DMS53 treated with DMSO at 0.1 percent for 48 hours (cell line): ENCODE data around the gene HSD17B1.
"Not testable (repeated sequence)": the region's sequence is repeated elsewhere in the genome, so short reads cannot be mapped to it uniquely, and the experiment has no call there.

Experiments
- DNase-seq: peaks from one replicate; lab custom pipeline; 2025; ENCODE audit not compliant: unreplicated experiment; lab: John Stamatoyannopoulos, UW

Gene HSD17B1, protein sequence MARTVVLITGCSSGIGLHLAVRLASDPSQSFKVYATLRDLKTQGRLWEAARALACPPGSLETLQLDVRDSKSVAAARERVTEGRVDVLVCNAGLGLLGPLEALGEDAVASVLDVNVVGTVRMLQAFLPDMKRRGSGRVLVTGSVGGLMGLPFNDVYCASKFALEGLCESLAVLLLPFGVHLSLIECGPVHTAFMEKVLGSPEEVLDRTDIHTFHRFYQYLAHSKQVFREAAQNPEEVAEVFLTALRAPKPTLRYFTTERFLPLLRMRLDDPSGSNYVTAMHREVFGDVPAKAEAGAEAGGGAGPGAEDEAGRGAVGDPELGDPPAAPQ

DNA sequence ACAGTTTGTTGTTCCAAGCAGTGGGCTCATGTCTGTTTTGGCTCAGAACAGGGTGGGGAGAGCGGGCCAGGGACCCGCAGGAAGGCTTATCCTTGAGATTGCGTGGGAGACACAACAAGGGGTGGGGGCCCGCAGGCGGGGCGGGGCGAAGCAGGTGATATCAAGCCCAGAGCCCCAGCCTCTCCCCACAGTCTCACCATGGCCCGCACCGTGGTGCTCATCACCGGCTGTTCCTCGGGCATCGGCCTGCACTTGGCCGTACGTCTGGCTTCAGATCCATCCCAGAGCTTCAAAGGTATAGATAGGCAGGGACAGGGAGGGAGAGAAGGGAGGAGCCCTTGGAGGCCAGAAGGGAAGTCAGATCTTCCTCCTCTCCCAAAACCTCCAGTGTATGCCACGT, at the start of gene HSD17B1:
TSS of gene HSD17B1 (plus strand) at position 188 of the 400 bp plus-strand sequence. CDS start at position 199, 11 bp downstream.
- not testable (repeated sequence) for DNase-seq

DNA sequence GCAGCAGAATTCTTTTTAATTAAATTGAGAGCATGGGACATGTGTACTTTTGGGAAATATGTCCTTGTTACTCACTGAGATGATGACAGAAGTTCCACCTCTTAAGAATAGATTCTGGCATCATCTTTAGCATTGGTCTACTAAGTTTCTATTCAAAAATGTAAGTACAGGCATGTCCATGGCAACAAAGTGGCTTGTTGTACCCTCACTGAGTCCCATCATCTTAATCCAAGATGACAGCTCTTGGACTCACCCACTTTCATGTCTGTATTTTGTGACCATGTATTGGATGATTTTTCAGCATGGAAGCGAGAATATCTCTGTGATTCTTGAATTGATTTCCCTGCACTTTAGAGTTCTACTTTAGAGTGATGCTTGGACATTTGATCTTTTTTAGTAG, 49.8 kb upstream of the HSD17B1 start:
- DNase-seq, result no peak

DNA sequence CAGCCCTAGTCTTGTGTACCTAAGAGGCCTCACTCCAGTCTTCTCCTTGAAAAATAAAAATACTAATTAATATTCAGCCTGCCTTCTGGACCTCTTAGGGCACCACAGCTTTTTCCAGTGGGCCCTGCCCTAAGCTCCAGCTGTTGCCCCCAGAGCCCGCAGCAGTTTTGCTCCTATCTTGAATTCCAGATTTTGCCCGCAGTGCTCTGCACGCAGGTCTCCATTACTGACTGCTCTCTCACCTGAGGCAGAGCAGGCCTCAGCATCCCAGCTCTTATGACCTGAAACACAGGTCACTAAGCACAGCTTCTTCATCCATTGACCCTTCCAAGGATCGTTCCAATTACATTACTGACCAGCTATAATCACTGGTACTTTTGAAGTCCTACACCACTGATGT, 45.1 kb upstream of the HSD17B1 start:
- DNase-seq, result no peak

DNA sequence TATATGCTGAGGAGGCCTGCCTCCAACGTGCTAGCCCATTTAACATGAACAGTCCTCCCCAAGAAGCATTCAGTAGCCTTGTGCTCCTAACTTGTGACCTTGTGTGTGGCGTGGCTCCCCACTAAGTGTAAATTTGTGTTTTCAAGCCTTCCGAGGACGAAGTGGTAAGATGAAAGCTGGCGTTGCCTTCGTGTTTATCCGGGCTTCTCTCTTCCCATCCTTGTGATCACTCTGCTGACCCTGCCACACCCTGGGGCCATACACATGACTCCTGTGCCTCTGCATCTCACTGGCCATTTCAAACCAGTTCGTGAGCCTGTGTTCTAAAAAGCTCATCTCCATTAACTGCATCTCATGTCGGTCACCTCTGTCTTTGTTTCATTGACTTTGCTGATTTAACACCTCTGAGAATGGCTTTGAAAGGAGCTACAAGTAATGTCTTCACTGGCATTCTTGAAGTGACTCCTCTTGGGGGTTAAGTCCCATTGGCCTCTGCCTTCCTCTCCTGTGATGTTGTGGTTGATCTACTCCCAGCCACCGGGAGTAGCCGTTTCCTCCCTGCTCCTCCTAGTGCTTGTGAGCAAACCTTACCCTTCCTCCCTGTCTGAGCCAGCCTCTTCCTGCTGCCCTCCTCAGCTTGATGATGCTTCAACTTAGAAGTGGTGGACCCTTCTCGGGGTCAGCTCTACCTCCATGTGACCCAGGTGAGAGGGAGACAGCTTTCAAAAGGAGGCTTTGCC, 44.1 kb upstream of the HSD17B1 start:
- no peak for DNase-seq

DNA sequence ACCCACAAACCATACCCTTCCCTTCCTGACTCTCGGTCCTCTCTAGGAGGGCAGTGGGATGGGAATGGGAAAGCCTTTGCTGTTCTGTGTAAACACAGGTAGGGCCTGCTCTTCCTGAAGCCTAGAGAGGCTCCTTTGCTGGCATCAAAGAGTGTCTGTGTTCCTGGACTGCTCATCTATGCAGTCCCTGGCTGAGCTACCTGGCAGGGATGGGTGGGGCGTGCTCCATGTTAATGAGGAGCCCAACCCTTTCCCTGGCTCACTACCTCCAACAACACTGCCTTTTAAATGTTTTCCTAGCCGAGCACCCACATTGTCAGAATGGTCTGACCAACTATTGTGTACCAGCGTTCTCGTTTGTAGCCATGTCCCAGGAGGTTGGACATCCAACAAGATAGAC, 43.3 kb upstream of the HSD17B1 start:
- no peak for DNase-seq

DNA sequence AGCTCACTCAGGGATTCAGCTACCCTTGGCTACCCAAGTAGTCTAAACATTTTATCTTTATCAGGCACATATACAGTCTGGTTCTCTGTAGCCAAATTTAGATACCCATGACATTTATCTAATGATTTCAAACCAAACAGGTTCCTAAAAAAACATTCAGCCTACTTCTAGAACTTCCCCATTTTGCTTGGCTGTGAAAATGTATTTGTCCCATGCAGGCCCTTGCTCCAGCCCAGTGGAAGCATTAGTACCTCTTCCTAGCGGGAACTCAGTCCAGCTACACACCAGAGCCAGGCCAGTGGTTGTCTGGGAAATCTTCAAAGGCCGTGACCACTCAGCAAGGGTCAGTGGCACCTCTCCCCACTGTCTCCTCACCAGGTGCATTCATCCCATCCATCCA, 42.9 kb upstream of the HSD17B1 start:
- DNase-seq, result no peak

DNA sequence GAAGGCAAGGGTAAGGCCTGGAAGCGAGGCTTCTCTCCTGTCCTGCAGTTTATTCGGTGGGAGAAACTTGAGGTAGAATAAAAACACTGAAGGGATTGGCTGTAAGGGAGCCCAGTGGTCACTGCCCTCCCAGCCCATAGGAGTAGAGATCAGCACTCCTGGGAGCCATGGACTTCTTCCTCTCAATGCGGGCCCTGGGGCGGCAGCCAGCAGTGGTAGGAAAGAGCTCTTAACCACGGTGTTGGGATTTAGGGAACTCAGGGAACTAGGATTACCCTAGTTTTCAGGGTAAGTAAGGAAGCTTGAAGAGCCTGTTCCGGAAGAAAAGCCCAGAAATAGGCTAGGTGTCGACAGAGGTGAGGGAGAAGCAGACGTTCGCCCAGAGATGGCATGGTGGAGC, 40.5 kb upstream of the HSD17B1 start:
- DNase-seq, result no peak

DNA sequence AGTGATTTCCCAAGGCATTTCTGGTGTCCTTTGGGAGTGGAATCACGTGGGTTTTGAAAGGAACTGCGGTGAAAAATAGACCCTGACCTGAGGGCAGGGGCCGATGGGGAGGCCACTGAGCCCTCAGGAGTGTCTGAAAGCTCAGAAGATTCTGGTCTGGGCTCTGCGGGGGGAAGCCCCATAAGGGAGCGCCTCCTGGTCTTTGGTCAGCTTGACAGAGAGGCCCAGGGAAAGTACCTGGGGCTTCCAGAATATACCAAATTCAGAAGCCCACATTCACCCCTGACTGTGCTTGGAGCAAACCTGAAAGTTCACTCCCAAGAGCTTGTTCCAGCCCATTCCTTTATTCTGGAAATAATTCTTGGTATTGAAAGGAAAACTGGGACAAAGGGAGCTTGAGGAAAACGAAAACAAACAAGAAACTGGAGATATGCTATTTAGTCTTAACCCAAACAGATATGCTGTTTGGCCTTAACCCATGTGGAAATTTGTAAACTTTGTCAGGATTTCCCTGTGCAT, 39.9 kb upstream of the HSD17B1 start:
- no peak for DNase-seq

DNA sequence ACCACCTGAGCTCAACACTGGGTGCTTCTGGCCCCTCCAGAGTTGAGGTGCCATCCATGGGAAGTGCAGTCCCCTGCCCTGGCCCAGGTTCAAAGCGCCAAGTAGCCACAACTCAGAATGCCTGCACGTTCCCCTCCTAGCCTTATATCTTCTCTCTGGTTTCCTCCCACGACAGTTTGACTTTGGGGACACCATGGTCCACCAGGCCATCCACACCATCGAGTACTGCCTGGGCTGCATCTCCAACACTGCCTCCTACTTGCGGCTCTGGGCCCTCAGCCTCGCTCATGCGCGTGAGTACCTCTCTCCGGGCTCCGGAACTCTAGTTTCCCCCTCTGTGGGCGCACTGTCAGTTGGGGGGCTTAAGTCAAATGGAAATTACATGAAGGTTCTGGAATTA, 39.0 kb upstream of the HSD17B1 start:
- no peak for DNase-seq

DNA sequence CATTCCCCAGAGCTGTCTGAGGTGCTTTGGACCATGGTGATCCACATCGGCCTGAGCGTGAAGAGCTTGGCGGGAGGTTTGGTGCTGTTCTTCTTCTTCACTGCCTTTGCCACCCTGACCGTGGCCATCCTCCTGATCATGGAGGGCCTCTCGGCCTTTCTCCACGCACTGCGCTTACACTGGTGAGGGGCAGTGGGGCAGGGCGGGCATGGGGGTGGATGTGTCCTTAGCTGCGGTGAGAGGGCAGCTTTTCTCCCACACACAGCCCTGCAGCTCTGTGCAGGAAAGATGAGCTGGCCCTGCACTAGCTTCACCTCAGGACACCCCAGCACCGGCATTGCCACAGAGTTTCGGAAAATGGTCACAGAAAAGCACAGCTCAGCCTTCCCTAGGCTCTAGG, 38.4 kb upstream of the HSD17B1 start:
- DNase-seq, result no peak

DNA sequence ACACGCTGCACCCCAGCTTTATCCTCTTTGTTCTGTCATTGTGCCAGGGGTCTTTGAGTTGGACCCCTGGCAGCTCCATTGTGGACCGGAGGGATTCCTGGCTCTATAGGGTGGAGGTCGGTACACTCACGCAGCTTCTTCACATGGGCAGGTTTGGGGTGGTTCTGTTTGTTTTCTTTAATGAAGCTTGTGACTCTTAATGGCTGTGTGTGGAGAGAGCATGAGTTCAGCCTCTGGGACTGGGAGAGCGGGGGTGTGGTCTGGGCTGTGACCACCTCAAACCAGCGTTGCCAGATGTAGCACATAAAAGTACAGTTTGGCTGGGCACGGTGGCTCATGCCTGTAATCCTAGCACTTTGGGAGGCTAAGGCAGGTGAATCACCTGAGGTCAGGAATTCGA, 37.9 kb upstream of the HSD17B1 start:
- DNase-seq, result no peak

DNA sequence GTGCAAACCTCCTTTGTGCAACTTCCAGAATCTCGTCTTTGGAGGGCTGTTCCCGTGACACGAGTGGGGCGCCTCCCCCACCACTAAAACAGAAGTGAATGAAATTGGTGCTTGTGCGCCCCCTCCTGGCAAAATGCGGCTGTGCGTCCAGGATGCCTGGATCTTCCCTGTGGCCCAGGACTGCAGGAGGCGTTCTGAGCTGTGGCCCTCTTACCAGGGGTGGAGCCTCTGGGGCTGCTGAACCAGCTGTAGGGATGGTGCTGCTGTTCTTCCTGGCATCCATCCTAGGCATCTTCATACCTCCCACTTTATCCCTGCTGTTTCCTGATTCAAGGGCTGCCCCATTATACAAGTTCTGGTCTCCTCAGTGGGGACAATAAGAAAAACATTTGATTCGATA, 35.2 kb upstream of the HSD17B1 start:
- peak; percentile 80 for DNase-seq

DNA sequence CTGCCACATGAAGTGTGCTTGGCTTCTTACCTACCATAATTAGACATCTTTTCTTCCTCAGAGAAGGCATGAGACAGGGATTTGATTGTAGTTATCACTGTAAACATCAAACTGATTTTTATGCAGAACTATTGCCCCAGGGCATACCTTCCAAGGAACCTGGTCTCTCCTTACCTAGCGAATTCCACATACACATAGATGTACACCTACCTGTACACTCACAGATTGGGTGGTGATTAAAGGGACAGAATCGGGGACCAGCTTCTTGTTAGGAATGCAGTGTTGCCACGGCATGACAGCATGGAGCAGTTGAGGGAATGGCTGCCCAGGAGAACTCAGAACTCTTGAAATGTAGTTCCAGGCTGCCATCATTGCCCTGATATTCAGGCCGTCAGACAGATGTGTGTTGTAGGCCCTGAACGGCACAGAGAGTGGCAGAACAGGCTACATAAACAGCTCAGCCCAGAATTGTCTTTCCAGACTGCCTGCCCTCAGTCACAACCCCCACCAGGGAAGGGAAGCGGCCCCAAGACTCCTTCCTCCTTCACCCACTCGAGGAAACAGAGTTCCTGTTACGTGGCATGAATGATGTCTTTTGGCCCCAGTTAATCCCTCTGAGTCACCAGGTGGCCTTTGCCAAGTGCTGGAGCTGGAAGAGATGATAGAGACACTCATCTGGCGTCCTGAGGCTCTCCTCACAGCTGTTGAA, 34.5 kb upstream of the HSD17B1 start:
- no peak for DNase-seq

DNA sequence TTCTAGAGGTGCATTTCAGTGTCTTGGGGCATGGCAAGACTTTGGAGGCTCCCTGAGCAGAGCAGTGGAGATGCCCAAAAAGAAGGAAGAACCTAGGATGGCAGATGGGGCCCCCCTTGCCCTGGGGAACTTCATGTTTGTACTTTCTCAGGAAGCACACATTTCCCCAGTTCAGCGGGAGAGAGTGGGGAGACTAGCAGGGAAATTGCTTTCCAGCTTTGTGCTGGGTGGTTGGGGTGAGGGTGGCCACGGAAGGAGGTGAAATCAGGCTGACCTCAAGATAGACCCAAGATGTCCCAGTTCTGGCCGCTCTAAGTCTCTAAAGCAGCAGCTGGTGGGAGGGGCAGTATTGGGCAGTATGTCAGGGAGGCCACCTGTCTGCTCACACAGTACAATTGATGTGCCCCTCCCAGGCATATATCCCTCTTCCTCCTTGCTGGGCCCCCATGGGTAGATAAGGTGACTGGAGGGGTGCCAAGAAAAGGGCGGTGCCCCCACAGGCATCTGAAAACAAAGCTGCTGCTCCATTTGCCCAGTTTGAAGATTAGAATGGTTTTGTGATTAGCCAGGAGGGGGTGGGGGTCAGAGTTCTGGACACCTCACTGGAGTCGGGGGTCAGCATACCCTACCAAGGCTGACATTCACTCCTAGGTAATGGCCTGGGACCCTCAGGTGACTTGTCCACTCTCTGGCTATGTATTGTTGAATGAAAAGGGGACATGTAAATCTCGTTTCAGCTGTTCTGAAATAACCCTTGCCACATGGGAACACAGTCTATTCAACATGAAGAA, 33.8 kb upstream of the HSD17B1 start:
- no peak for DNase-seq

DNA sequence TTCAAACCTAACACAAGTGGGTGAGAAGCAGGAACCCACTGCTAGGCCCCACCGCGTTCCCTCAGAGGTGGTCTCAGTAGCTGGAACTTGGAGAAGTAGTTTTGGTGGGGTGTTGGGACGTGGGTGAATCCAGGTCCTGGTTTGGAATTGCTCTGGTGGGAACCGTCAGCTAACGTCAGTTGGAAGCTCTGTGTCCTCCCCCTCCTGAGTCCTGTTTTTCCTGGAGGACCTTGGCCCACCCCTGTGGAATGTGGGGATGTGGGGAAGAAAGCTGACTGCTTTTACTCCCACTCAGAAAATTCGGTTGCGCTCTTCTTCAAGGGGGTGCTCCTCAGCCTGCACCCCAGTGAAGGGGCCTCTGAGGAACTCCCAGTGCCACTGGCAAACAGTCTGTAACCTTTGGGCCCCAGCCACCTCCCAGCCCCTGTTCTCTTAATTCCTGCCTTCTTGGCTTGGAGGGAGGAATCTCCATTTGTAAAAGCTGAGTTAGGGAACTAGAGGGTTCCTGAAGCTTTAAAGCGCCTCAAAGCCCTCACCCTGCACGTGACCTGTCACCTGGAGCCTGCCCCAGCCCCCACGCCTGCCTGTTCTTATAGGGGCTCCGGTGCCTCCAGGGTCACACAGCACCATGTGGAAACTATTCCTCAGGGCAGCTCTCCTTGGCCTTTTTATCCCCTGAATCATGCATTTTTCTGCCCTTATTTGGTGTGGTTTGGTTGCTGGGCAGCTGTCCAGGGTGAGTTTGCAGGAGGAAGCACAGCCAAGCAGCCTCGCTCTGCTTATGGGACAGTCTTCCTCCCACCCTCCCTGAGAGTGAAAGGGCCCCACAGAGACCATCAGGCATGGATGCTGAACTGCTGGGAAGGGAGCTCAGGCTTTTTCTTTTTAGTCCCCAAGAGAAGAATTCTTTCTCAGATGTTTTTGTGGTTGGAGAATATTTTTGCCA, 32.9 kb upstream of the HSD17B1 start:
- DNase-seq, result no peak

DNA sequence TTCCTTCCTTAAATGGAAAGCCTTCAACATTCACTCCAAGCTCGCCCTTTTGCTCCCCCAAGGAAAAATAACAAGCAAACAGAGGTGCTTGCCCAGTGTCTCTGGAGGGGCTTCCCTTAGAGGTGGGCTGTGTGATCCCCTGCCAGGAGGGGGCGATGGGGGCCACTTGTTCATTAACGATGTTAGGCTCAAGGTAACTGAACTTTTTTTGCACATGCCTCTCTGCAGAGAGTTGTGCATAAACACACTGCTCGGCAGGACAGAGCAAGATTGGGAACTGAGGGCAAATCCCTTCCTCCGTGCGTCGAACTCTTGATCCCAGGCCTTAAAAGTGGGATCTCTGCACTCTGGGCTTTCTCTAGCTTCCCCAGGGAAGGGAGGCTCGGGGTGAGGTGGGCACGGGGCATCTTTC, 32.2 kb upstream of the HSD17B1 start:
- no peak for DNase-seq

DNA sequence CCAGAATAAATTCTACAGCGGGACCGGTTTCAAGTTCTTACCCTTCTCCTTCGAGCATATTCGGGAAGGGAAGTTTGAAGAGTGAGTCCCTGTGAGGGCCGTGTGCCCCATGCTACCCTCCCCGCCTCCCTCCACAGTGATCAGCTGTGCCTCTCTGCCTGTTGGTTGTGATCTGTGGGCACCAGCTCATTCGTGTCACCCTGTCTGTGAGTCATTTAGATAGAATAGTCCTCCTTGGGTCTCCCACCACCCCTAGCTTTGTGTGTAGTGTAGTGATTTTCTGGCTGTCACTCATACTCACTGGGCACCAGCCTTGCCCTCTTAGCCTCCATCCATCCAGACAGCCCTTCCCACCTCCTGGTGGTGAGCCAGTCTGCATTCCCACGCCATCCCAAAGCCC, 31.7 kb upstream of the HSD17B1 start:
- DNase-seq, result no peak

DNA sequence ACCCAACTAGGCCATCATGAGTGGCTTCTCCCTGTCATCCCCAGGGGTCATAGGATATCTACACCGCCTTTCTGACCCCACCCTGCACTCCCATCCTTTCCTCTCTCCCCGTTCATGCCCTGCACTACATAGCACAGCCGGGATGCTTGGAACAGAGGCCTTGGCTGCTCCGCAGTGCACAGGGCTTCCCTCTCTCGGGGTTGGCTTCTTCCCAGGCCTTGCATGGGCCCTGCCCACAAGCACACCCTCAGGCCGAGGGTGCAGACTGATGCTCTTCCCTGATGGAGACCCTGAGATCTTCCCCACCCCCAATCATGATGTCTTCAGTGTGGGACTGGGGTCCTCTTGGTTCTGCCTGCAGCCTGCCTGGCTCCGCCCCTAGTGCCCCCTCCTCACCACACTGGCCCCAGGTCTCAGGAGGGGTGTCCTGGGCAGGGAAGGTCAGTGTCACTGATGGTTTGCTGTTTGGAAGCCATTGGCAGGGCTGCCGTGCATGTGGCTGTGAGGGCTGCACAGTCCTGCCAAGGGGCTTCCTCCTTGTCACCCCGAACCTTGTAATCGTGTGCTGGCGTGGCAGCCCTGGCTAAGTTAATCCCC, 31.0 kb upstream of the HSD17B1 start:
- no peak for DNase-seq

DNA sequence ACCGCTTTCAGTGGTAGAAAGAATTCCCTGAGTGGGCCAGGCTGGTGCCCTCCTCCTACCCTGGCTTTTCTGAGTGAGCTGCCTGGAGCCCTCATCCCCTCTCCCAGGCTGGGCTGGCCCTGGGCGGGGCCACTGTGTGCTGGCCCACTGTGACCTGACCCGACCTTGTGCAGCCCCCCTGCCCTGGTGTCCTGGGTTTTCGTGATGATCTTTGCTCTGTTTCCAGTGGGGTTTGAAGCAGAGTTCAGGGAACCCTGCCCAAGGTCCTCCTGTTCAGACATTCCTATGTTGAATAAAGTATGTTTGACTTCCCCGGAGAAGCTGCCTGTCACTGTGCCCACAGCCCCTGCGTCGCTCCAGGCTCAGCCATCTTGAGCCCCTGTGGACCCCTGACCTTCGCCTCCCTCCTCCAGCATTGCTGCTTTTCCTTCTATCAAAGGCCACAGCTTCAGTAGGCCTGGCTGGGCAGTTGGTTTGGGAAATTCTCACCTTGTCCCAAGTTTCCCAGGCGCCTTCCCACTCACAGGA, 30.4 kb upstream of the HSD17B1 start:
- no peak for DNase-seq
